KMS-11 (cell line): Measurements from ENCODE around the gene ZSWIM6.
A peak's percentile ranks its signal among the peaks of the same experiment; 100 is the strongest.
"Not testable (repeated sequence)": the region's sequence is repeated elsewhere in the genome, so short reads cannot be mapped to it uniquely, and the experiment has no call there.

Experiments
- H2AFZ ChIP-seq: fragments of 200-600 bp; sonication (generic); 2 replicates; pipeline ENCODE4 v1.6.1; 2016; ENCODE audit warnings: antibody characterized with exemption, mixed run types, low read depth
- H3K27ac ChIP-seq: fragments of 200-600 bp; sonication (generic); 2 replicates; pipeline ENCODE4 v1.6.1; 2016; ENCODE audit warnings: mild to moderate bottlenecking, mixed run types
- H3K27me3 ChIP-seq: fragments of 200-600 bp; sonication (generic); 2 replicates; pipeline ENCODE4 v1.6.1; 2017; ENCODE audit warnings: mild to moderate bottlenecking, low read depth, mixed run types, moderate library complexity; ENCODE audit not compliant: insufficient read depth
- H3K36me3 ChIP-seq: fragments of 200-600 bp; sonication (generic); 2 replicates; pipeline ENCODE4 v1.6.1; 2017; ENCODE audit warnings: mild to moderate bottlenecking, mixed run types; ENCODE audit not compliant: insufficient read depth
- H3K4me1 ChIP-seq: fragments of 200-600 bp; sonication (generic); 2 replicates; pipeline ENCODE4 v1.6.1; 2016; ENCODE audit warnings: mild to moderate bottlenecking, low read depth, mixed run types; ENCODE audit not compliant: poor library complexity, severe bottlenecking
- H3K4me2 ChIP-seq: fragments of 200-600 bp; sonication (generic); 2 replicates; pipeline ENCODE4 v1.7.0; 2016; ENCODE audit warnings: mild to moderate bottlenecking, mixed run types
- H3K4me3 ChIP-seq: fragments of 200-600 bp; sonication (generic); IDR thresholded peaks from 2 replicates; pipeline ENCODE4 v1.6.1; 2017; ENCODE audit warnings: low read depth, low read length, mixed read lengths; ENCODE audit not compliant: insufficient read depth
- H3K79me2 ChIP-seq: fragments of 200-600 bp; sonication (generic); 2 replicates; pipeline ENCODE4 v1.6.1; 2016; ENCODE audit warnings: low read depth, mixed run types; ENCODE audit not compliant: insufficient read depth
- H3K9ac ChIP-seq: fragments of 200-600 bp; sonication (generic); 2 replicates; pipeline ENCODE4 v1.6.1; 2016; ENCODE audit warnings: mild to moderate bottlenecking, mixed run types
- H4K20me1 ChIP-seq: fragments of 200-600 bp; sonication (generic); 2 replicates; pipeline ENCODE4 v1.6.1; 2016; ENCODE audit warnings: mild to moderate bottlenecking, mixed run types; ENCODE audit not compliant: insufficient read depth
- TF ChIP-seq, protein P1 (sequence below): fragments of 200-600 bp; sonication (generic); conservative IDR thresholded peaks from 2 replicates; pipeline ENCODE4 v1.6.1; 2017; ENCODE audit warnings: low read depth, mild to moderate bottlenecking, antibody characterized with exemption, low read length, moderate library complexity, mixed read lengths

The ZSWIM6 gene

DNA sequence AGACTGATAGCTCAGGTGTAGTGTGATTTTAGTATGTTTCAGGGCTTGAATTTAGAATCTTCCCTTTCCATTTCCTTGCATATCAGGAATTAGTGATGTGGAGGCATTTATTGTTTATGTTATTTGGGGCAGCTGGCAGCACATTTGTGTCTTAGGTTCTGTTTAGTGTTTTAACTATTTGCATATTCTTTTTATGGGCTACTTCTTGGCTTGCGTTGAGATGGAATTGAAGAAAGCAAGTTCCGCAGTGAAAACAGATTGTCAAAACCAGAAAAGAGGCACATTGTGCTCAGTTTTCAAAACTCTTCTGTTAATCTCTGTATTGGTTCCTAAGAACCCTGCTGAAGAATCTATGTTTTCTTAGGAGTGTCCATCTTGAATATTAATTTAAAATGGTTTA is 80.3 kb downstream of the ZSWIM6 start:
- TF ChIP-seq, protein P1, sequence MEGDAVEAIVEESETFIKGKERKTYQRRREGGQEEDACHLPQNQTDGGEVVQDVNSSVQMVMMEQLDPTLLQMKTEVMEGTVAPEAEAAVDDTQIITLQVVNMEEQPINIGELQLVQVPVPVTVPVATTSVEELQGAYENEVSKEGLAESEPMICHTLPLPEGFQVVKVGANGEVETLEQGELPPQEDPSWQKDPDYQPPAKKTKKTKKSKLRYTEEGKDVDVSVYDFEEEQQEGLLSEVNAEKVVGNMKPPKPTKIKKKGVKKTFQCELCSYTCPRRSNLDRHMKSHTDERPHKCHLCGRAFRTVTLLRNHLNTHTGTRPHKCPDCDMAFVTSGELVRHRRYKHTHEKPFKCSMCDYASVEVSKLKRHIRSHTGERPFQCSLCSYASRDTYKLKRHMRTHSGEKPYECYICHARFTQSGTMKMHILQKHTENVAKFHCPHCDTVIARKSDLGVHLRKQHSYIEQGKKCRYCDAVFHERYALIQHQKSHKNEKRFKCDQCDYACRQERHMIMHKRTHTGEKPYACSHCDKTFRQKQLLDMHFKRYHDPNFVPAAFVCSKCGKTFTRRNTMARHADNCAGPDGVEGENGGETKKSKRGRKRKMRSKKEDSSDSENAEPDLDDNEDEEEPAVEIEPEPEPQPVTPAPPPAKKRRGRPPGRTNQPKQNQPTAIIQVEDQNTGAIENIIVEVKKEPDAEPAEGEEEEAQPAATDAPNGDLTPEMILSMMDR: no peak
- H3K9ac ChIP-seq: no peak overlapping the region
- H3K36me3 ChIP-seq: no peaks in the 10 kb centered on the region
- peaks cover 53% of the 10 kb centered on the region for H3K4me1 ChIP-seq
- H3K79me2 ChIP-seq: peaks cover 33% of the 10 kb centered on the region; the same call in 1 of the 2 replicates
- H3K4me2 ChIP-seq: no peak overlapping the region
- H4K20me1 ChIP-seq: no peaks in the 10 kb centered on the region
- H3K27ac ChIP-seq: no peak overlapping the region
- H3K27me3 ChIP-seq: no peaks in the 10 kb centered on the region
- H3K4me3 ChIP-seq: no peak overlapping the region
- H2AFZ ChIP-seq: no peak overlapping the region

DNA sequence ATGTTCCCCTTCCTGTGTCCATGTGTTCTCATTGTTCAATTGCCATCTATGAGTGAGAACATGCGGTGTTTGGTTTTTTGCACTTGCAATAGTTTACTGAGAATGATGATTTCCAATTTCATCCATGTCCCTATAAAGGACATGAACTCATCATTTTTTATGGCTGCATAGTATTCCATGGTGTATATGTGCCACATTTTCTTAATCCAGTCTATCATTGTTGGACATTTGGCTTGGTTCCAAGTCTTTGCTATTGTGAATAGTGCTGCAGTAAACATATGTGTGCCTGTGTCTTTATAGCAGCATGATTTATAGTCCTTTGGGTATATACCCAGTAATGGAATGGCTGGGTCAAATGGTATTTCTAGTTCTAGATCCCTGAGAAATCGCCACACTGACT is 81.1 kb downstream of the ZSWIM6 start:
- peaks cover 53% of the 10 kb centered on the region for H3K4me1 ChIP-seq
- not testable (repeated sequence) for H3K27me3 ChIP-seq, H3K27ac ChIP-seq, H3K4me3 ChIP-seq, H3K9ac ChIP-seq, H4K20me1 ChIP-seq, H2AFZ ChIP-seq, H3K36me3 ChIP-seq, H3K4me2 ChIP-seq
- peaks cover 33% of the 10 kb centered on the region; the same call in 1 of the 2 replicates for H3K79me2 ChIP-seq

DNA sequence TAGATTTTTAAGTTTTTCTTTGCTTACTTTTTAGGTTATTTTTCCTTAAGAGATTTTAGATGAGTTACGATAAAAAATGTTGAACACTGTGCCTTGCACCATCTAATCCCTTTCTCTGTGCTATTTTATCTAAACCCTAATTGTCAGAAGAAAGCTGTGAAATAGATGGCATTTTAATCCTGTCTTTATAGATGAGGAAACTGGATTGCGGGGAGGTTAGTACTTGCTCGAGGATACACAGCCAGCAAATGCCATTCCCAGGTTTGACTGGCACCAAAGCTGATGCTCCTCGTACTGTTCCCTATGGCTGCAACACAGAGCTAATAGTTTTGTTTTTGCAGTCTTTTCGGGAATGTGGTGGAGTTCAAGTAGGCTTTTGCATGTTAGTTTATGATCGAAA is 82.7 kb downstream of the ZSWIM6 start:
- Histone ChIP-seq H3K79me2 (peaks cover 46% of the 10 kb centered on the region), H2AFZ (no peak overlapping the region), H3K27me3 (no peaks in the 10 kb centered on the region), H3K4me2 (no peak overlapping the region), H4K20me1 (no peaks in the 10 kb centered on the region), H3K4me1 (peaks cover 47% of the 10 kb centered on the region), H3K27ac (no peak overlapping the region), H3K4me3 (no peak overlapping the region), H3K9ac (no peak overlapping the region), H3K36me3 (no peaks in the 10 kb centered on the region)
- TF ChIP-seq, protein P1: no peak

DNA sequence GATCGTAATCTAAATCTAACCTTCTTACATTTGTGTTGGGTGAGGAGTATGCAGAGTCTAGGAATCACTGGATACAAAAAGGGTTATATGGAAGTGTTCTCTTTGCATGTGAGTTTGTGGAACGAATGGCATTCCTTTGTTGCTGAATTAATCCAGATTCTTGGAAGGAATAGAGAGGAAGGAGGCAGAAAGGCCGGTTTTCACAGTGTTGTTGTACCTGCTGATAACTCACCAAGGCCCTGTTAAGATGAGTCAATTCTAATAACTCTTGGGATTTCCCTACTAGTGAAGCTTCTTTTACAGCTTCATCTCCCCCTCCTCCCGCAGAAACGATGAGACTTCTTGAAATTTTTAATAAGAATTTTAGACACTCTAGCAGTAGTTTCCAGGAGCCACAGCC is 84.0 kb downstream of the ZSWIM6 start:
- Histone ChIP-seq H3K4me2 (peak overlapping the region; percentile 65; the same call in 1 of the 2 replicates), H3K79me2 (peaks cover 48% of the 10 kb centered on the region), H3K36me3 (no peaks in the 10 kb centered on the region), H3K4me1 (peaks cover 44% of the 10 kb centered on the region), H2AFZ (no peak overlapping the region), H4K20me1 (no peaks in the 10 kb centered on the region), H3K27ac (peak overlapping the region; percentile 59; the same call in 1 of the 2 replicates), H3K4me3 (no peak overlapping the region), H3K27me3 (no peaks in the 10 kb centered on the region), H3K9ac (no peak overlapping the region)
- TF ChIP-seq, protein P1: no peak

DNA sequence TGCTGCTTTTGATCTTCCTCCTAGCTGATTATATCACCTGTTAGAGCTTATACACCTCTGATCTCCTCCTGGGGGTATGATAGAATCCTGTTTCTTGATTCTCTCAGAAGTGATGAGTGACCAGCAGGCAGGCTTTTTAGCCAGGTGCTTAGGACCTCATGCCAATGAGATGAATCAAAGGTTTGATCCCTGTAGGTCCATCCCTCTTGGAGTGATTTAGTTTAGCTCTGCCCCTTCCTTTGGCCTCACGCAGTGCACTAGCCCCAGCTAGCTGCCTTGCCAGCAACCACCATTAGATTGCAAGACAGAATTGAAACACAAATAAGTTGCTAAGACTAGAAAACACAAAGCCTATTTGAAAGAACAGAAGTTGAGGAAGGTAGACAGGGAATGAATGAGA is 84.4 kb downstream of the ZSWIM6 start:
- Histone ChIP-seq H2AFZ (no peak overlapping the region), H3K79me2 (peaks cover 52% of the 10 kb centered on the region), H3K4me1 (peaks cover 44% of the 10 kb centered on the region), H3K9ac (no peak overlapping the region), H4K20me1 (no peaks in the 10 kb centered on the region), H3K4me3 (no peak overlapping the region), H3K27me3 (no peaks in the 10 kb centered on the region), H3K36me3 (no peaks in the 10 kb centered on the region), H3K4me2 (peak overlapping the region; percentile 65; the same call in 1 of the 2 replicates), H3K27ac (peak overlapping the region; percentile 59)
- TF ChIP-seq, protein P1: no peak
